Body of pancreas (tissue), 4 donors: Measurements from ENCODE around the gene SDHAF2. TPM values are rescaled to one million over a fixed set of nuclear protein-coding genes. Genes with fewer than 3 reads are reported as not detected.

ENCODE experiments used
- ATAC-seq: fragments of 150-250 bp; one replicate; pipeline ENCODE4 v1.9.1; 2016
- DNase-seq, 4 donors: peaks; one replicate each; pipeline ENCODE4 v3.0.0-alpha.2; 2019
- H3K27ac ChIP-seq, 4 donors: fragments of 200-600 bp; sonication (generic); 1 replicate in 3 of 4; 2 replicates in 1 of 4; pipeline versions ENCODE4 v1.5.1 to v1.6.1; 2016 to 2019; ENCODE audit warnings: mild to moderate bottlenecking in 1 of 4, mixed read lengths in 1 of 4, moderate library complexity in 1 of 4
- H3K27me3 ChIP-seq, 2 donors: fragments of 200-600 bp; sonication (generic); one replicate each; pipeline ENCODE4 v1.6.0; 2016; ENCODE audit warnings: mild to moderate bottlenecking in 1 of 2
- H3K36me3 ChIP-seq, 2 donors: fragments of 200-600 bp; sonication (generic); replicated peaks in 1 of 2; 2 replicates each; pipeline ENCODE4 v1.5.1; 2016; ENCODE audit warnings: low read depth in 2 of 2; ENCODE audit not compliant: insufficient read depth in 1 of 2
- H3K4me1 ChIP-seq: fragments of 200-600 bp; sonication (generic); one replicate; pipeline ENCODE4 v1.6.0; 2016
- H3K4me3 ChIP-seq, 2 donors: fragments of 200-600 bp; sonication (generic); 1 replicate in 1 of 2; 2 replicates in 1 of 2; pipeline ENCODE4 v1.5.1; 2016 to 2019
- H3K9me3 ChIP-seq, 3 donors: fragments of 200-600 bp; sonication (generic); 1 replicate in 2 of 3; 2 replicates in 1 of 3; pipeline ENCODE4 v1.5.1; 2016
- POLR2A ChIP-seq, 3 donors: fragments of 450-650 bp; IDR thresholded peaks; one replicate each; pipeline ENCODE4 v1.6.1; 2016; ENCODE audit warnings: antibody characterized with exemption in 3 of 3, mild to moderate bottlenecking in 2 of 3
- WGBS, 2 donors: methylation state at CpG; one replicate each; pipeline ENCODE4 v1.1.5; 2017; 5-methylcytosine and 5-hydroxymethylcytosine counted together
- intact Hi-C: fragments of 100-400 bp; cut with DNase I; formaldehyde crosslinking; loops from one replicate; pipeline ENCODE4 v1.15.1; 2023
- total RNA-seq, 2 donors: library from RNA; depleted of rRNA; stranded (reverse); fragments of >200 nt; gene quantifications; one replicate each; pipeline ENCODE4 v1.1.0, GENCODE V29; 2016
- TF ChIP-seq, protein P1 (sequence below), 7 experiments: fragments of 450-650 bp in 4 of 7; fragments of 200-600 bp in 3 of 7; sonication (generic) in 3 of 7; IDR thresholded peaks; one replicate each; pipeline ENCODE4 v1.5.1; 2016 to 2019; ENCODE audit warnings: antibody characterized with exemption in 7 of 7

Gene SDHAF2
- total RNA-seq, 2 donors from 2014 or later: 25.2 to 28.0 TPM

DNA sequence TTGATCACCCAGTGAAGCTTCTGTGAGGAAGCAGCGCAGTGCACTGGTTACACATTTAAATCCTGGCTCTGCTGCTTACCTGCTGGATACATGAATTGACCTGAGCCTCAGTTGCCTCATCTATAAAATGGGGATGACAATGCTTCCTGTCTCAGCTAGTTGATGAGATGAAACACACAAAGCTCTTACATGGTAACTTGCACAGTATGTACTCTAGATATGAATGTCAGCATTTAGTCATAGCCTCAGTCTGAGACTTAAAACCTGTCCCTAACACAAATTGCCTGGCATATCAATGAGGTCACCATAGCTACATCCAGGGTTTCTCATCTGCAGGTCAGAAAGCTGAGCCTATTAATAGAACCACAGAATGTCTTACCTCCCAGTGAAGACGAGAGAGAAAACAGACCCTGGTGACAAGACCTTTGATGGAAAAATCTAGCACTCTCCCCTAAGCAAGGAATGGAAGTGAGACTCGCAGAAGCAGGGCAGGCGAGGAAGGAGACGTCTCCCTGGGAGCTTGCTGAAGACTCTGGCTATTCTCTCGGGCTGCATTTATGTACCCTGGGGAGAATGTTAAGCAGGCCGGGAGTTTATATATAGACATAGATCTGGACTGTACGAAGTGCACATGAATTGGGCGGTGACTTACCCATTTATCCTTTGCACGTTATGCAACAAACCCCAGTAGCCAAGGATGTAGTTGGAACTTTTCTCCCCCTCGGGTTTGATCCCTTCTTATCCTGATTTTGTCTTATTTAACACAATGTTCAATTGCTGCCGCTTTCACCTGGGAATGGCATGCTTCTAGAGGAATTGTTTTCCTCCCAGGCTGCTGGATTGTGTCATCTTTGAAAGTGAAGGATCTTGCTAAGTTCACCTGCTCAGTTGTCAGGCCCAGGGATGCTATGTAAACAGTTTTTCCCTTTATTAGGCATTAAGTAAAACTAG lies 18.0 kb downstream of the SDHAF2 start:
- ATAC-seq: no peak
- TF ChIP-seq, protein P1, sequence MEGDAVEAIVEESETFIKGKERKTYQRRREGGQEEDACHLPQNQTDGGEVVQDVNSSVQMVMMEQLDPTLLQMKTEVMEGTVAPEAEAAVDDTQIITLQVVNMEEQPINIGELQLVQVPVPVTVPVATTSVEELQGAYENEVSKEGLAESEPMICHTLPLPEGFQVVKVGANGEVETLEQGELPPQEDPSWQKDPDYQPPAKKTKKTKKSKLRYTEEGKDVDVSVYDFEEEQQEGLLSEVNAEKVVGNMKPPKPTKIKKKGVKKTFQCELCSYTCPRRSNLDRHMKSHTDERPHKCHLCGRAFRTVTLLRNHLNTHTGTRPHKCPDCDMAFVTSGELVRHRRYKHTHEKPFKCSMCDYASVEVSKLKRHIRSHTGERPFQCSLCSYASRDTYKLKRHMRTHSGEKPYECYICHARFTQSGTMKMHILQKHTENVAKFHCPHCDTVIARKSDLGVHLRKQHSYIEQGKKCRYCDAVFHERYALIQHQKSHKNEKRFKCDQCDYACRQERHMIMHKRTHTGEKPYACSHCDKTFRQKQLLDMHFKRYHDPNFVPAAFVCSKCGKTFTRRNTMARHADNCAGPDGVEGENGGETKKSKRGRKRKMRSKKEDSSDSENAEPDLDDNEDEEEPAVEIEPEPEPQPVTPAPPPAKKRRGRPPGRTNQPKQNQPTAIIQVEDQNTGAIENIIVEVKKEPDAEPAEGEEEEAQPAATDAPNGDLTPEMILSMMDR (IDR thresholded peaks at IDR 0.05): no peak
- TF ChIP-seq POLR2A (IDR thresholded peaks at IDR 0.05): no peak
- peaks cover 0 to 14% of the 10 kb centered on the region in 2 donors for H3K36me3 ChIP-seq
- WGBS, 2 donors: 73 to 78% methylated on average over 12 of the region's 12 CpGs
- no peak for DNase-seq
- H3K4me1 ChIP-seq: peaks cover 5% of the 10 kb centered on the region
- H3K9me3 ChIP-seq: no peaks in the 10 kb centered on the region
- intact Hi-C loops: loop anchor here (10.0 kb wide), 1 partner anchor 187 kb away; no protein-coding TSS in a partner anchor
- no peaks in the 10 kb centered on the region for H3K27me3 ChIP-seq
- H3K4me3 ChIP-seq: no peak overlapping the region
- H3K27ac ChIP-seq: no peak overlapping the region

DNA sequence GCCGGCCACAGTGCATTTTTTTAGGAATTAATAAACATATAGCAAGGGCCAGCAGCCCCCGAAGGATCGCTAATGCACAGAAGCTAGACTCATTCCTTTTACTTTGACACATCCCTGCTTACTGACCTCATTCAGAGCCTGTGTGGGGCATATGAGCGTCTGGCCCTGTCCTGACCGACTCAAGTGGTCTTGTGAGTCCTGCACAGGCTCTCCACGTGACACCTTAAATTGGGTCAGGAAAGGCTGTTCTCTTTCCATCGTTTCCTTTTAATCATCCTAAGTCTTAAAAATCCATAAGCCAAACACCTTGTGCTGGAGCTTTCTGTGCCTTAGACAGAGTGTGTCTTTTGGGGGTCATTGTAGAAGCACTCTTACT lies 18.6 kb downstream of the SDHAF2 start:
- WGBS, 2 donors: 75 to 77% methylated on average over 7 of the region's 7 CpGs
- no peak overlapping the region for H3K4me3 ChIP-seq
- DNase-seq (no peak), ATAC-seq (no peak)
- no peaks in the 10 kb centered on the region for H3K9me3 ChIP-seq
- peaks cover 5% of the 10 kb centered on the region for H3K4me1 ChIP-seq
- no peaks in the 10 kb centered on the region for H3K27me3 ChIP-seq
- intact Hi-C loops: loop anchor here (10.0 kb wide), 1 partner anchor 186 kb away; no protein-coding TSS in a partner anchor
- TF ChIP-seq, protein P1 (IDR thresholded peaks at IDR 0.05): no peak
- no peak for TF ChIP-seq POLR2A (IDR thresholded peaks at IDR 0.05)
- no peak overlapping the region for H3K27ac ChIP-seq
- H3K36me3 ChIP-seq: peaks cover 0 to 14% of the 10 kb centered on the region in 2 donors

DNA sequence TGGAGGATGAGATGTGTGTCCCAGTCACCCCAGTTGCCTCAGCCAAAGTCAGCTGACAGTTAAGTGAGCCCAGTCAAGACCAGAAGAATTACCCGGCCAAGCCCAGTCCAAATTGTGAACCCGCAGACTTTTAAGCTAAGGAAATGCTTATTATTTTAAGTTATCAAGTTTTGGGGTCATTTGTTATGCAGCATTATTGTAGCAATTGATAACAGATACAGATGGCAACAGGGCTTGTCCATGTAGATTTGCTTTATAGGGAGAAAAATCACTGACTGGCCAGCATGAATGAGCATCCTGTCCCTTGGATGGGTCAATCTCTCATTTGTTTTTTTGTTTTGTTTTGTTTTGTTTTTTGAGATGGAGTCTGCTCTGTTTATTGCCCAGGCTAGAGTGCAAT lies 22.9 kb downstream of the SDHAF2 start:
- H3K36me3 ChIP-seq: peaks cover 0 to 1% of the 10 kb centered on the region in 2 donors
- H3K9me3 ChIP-seq: no peaks in the 10 kb centered on the region
- no peak overlapping the region for H3K27ac ChIP-seq
- 94 to 100% methylated on average over 2 of the region's 2 CpGs for WGBS, 2 donors
- DNase-seq: no peak
- TF ChIP-seq, protein P1 (IDR thresholded peaks at IDR 0.05): no peak
- TF ChIP-seq POLR2A (IDR thresholded peaks at IDR 0.05): no peak
- H3K4me3 ChIP-seq: no peak overlapping the region
- no peaks in the 10 kb centered on the region for H3K27me3 ChIP-seq
- H3K4me1 ChIP-seq: no peaks in the 10 kb centered on the region
- no peak for ATAC-seq
- intact Hi-C loops: no loop called here

DNA sequence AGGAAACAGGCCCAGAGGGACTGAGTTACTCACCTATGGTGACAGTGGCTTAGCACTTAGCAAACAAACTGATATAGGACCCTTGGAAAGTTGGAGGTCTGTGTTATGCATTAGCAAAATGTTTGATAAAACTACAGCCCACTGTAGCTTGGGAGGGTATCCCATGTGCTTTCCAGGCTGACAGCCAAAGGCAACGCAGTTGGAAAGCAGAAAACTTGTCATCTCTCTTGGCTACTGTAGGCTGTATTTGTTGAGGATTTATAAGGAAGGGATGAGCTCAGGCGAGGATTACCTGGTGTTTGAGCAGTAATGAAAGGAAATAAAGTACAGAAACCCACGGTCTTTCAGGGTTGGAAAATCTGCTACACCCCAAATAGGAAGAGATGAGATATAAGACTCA lies 23.8 kb downstream of the SDHAF2 start:
- H3K4me3 ChIP-seq: no peak overlapping the region
- DNase-seq (no peak), ATAC-seq (no peak)
- no peaks in the 10 kb centered on the region for H3K9me3 ChIP-seq
- 61 to 68% methylated on average over 3 of the region's 3 CpGs for WGBS, 2 donors
- no peak overlapping the region for H3K27ac ChIP-seq
- intact Hi-C loops: no loop called here
- H3K36me3 ChIP-seq: no peaks in the 10 kb centered on the region
- no peak for TF ChIP-seq POLR2A (IDR thresholded peaks at IDR 0.05)
- TF ChIP-seq, protein P1 (IDR thresholded peaks at IDR 0.05): no peak
- no peaks in the 10 kb centered on the region for H3K4me1 ChIP-seq
- no peaks in the 10 kb centered on the region for H3K27me3 ChIP-seq
